ENCODE results near the gene UNKL.
"Not testable (repeated sequence)": the region's sequence is repeated elsewhere in the genome, so short reads cannot be mapped to it uniquely, and the experiment has no call there.

Gene UNKL

GRCh38 chr16:1335211-1335971 lies 79.1 kb downstream of the UNKL start:
- no peak for DNase-seq

- no peak for DNase-seq
Observed at GRCh38 chr16:1334739-1335138, 79.8 kb downstream of the UNKL start.

GRCh38 chr16:1333854-1334700 lies 80.4 kb downstream of the UNKL start:
- DNase-seq: no peak

GRCh38 chr16:1333149-1333812 lies 81.2 kb downstream of the UNKL start, which contains the start of gene BAIAP3:
Gene BAIAP3 (plus strand): TSS chr16:1333645. CDS start chr16:1338550, 4,905 bp downstream.
- DNase-seq: peak; percentile 68

- no peak for DNase-seq
Observed at GRCh38 chr16:1332618-1333148, 81.8 kb downstream of the UNKL start.

GRCh38 chr16:1331712-1332617 lies 82.5 kb downstream of the UNKL start:
- peak; percentile 58 for DNase-seq

- DNase-seq: no peak
Observed at GRCh38 chr16:1330931-1331711, 83.4 kb downstream of the UNKL start.

- DNase-seq: peak; percentile 69
Observed at GRCh38 chr16:1330260-1330914, 84.1 kb downstream of the UNKL start.

GRCh38 chr16:1328961-1329360 lies 85.5 kb downstream of the UNKL start:
- not testable (repeated sequence) for DNase-seq

- DNase-seq: not testable (repeated sequence)
Observed at GRCh38 chr16:1328136-1328535, 86.4 kb downstream of the UNKL start.

- no peak for DNase-seq
Observed at GRCh38 chr16:1327619-1327947, 86.9 kb downstream of the UNKL start.

GRCh38 chr16:1326946-1327618 lies 87.4 kb downstream of the UNKL start:
- no peak for DNase-seq

- DNase-seq: no peak
Observed at GRCh38 chr16:1326391-1326790, 88.1 kb downstream of the UNKL start.

- DNase-seq: no peak
Observed at GRCh38 chr16:1325673-1326371, 88.7 kb downstream of the UNKL start.

GRCh38 chr16:1325261-1325660 lies 89.2 kb downstream of the UNKL start:
- no peak for DNase-seq

GRCh38 chr16:1324286-1324826 lies 90.1 kb downstream of the UNKL start:
- DNase-seq: no peak

GRCh38 chr16:1323296-1324239 lies 90.9 kb downstream of the UNKL start:
- DNase-seq: no peak

GRCh38 chr16:1322407-1322806 lies 92.1 kb downstream of the UNKL start:
- no peak for DNase-seq

All from stimulated activated CD8-positive, alpha-beta memory T cell treated with anti-CD3 and anti-CD28 coated beads, Interleukin-4, amount 100 ng/mL, for 48 hours (primary cell).